ENCODE results near the gene LRP1B.
"Not testable (repeated sequence)": the region's sequence is repeated elsewhere in the genome, so short reads cannot be mapped to it uniquely, and the experiment has no call there.

Gene LRP1B

DNA sequence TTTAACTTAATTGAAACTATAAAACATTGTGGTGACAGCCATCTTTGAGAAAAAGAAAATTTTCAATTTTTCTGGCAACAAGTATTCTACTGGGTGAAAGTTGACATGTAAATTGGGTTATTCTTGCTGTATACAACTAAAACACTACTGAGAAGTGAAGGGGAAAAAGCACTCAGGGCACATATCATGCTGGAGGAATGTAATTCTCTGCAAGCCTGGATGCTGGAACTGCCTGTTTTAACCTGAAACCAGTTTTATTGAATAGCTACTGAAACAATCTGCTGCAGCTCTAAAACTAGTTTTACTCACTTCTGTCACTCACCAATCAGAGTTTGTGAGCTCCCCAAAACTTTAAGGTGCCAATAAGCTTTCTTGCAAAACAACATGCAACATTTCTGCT, 1136.0 kb downstream of the LRP1B start:
- DNase-seq (ENCODE audit: low spot score) = no peak
- TF ChIP-seq, protein P1, sequence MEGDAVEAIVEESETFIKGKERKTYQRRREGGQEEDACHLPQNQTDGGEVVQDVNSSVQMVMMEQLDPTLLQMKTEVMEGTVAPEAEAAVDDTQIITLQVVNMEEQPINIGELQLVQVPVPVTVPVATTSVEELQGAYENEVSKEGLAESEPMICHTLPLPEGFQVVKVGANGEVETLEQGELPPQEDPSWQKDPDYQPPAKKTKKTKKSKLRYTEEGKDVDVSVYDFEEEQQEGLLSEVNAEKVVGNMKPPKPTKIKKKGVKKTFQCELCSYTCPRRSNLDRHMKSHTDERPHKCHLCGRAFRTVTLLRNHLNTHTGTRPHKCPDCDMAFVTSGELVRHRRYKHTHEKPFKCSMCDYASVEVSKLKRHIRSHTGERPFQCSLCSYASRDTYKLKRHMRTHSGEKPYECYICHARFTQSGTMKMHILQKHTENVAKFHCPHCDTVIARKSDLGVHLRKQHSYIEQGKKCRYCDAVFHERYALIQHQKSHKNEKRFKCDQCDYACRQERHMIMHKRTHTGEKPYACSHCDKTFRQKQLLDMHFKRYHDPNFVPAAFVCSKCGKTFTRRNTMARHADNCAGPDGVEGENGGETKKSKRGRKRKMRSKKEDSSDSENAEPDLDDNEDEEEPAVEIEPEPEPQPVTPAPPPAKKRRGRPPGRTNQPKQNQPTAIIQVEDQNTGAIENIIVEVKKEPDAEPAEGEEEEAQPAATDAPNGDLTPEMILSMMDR (IDR thresholded peaks at IDR 0.05; ENCODE audit: extremely low read depth, missing control alignments) = no peak

DNA sequence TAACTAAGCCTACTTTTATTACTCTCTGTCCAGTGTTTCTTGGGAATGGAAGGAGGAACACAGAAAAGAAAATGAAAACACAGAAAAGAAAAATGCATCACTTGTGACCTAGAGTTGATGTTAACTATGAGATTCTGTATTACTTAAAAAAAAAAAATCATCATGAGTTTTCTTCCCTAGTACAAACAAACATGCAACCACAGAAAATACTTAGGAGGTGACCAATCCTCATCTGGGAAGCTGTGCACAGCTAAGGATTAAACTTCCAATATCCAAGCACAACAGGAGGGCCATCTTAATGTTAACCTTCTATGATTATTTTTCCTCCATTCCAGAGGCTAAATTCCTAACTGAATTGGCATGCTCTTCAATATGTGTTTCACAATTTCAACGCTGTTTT, 1140.4 kb downstream of the LRP1B start:
- TF ChIP-seq, protein P1 (IDR thresholded peaks at IDR 0.05; ENCODE audit: extremely low read depth, missing control alignments) = no peak
- DNase-seq (ENCODE audit: low spot score) = no peak

DNA sequence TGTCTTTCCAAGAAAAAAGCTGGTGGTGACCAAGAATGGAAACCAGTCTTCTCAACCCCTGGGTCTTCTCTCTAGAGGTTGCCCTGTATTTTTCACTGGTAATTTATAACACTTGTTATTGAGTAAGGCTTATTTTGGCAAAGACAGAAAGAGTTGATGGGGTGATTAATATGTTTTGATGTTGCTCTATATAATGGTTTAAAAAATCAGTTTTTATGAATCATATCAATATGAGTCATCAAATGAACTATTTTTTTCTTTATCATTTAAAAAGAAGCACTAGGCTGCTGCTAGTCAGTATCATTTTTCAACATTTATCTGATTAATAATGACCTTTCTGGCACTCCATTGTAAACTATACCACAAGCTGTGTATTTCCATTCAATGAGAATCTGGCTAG, 1142.2 kb downstream of the LRP1B start:
- DNase-seq (ENCODE audit: low spot score) = no peak
- TF ChIP-seq, protein P1 (IDR thresholded peaks at IDR 0.05; ENCODE audit: extremely low read depth, missing control alignments) = no peak

DNA sequence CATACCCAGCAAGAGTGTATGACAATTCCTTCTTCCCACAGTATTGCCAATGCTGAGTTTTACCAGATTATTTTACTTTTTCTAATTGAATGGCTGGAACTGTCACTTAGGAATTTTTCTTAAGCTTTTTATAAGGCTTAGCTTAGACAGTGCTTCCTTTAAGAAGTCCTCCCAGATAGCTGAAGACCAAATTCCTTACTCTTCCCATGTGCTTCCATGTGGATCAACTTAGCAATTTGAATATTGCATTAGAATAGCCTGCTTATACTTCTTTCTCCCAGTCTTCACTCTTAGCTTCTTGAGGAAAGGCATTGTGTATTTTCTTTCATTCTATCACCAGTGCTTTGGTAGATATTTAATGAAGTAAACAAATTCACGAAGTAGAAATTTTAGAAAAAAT, 1144.4 kb downstream of the LRP1B start:
- DNase-seq (ENCODE audit: low spot score) = no peak
- TF ChIP-seq, protein P1 (IDR thresholded peaks at IDR 0.05; ENCODE audit: extremely low read depth, missing control alignments) = no peak

DNA sequence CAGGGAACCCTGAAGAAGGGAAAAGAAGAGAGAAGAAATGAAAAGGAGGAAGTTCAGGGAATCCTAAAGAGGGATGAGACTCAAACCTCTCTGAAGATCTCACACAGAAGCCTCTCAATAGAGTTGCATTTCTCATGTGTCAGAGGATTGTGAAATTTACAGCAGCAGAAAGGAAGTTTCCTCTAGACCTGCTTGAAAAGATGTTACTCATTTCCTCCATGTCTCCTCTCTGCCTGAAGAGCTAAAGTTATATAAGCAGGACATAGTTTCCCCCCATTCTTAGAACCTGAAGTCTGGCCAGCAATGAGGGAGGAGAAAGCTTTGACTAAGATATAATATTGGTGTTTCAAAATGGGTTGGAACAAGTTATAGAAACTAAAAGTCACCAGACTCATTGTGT, 1155.6 kb downstream of the LRP1B start:
- TF ChIP-seq, protein P1 (IDR thresholded peaks at IDR 0.05; ENCODE audit: extremely low read depth, missing control alignments) = no peak
- no peak for DNase-seq (ENCODE audit: low spot score)

DNA sequence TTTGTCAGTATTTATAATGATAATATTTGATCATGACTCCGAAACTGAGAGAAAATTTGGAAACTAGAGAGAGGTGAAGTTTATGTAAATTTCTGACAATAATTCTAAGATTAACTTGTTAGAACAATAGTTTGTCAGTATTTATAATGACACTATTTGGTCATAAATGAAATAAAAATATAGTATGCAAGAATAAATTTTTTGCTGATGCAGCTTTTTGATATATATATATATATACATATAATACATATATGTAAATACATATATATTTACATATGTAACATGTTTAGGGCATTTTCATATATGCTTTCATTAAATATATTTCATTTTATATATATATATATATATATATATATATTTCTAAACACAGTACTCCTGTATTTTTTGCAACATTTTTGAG, 1158.1 kb downstream of the LRP1B start:
- TF ChIP-seq, protein P1 (IDR thresholded peaks at IDR 0.05; ENCODE audit: extremely low read depth, missing control alignments) = no peak

DNA sequence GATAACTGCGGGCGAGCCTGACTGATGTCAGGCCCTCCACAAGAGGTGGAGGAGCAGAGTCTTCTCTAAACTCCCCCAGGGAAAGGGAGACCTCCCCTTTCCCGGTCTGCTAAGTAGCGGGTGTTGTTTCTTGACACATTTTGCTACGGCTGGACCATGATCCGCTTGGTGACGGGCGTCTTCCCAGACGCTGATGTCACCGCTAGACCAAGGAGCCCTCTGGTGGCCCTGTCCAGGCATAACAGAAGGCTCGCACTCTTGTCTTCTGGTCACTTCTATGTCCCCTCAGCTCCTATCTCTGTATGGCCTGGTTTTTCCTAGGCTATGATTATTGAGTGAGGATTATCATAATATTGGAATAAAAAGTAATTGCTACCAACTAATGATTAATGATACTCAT, 1166.5 kb downstream of the LRP1B start:
- not testable (repeated sequence) for DNase-seq (ENCODE audit: low spot score)

More for the DNA sequence above, 1158.1 kb downstream of the LRP1B start:
- DNase-seq (ENCODE audit: low spot score) = no peak

DNA sequence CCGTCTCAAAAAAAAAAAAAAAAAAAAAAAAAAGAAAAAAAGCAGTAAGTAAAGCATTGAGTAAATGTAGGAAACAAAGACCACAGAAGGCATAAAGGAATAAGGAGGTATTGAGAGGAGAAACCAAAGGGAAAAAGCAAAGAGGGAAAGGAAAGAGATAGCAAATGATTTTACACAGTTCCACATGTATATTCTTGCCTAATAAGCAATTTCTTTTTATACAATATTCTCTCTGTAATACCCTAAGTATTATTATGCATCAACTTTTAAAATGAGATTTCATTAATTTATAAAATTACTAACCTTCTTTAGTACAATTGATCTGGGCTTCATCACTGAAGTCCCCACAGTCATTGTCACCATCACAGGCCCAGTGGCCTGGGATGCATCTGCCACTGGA, 1180.9 kb downstream of the LRP1B start:
- no peak for DNase-seq (ENCODE audit: low spot score)
- TF ChIP-seq, protein P1 (IDR thresholded peaks at IDR 0.05; ENCODE audit: extremely low read depth, missing control alignments) = no peak

Measured in GM20000 (cell line).